Hepatocyte (in vitro differentiated cells): ENCODE data around the gene CAMKMT.

Source experiments
- CTCF ChIP-seq: fragments of 200-600 bp; sonication (generic); IDR thresholded peaks from 2 replicates; pipeline ENCODE4 v1.5.1; 2016; ENCODE audit warnings: antibody characterized with exemption, mild to moderate bottlenecking; ENCODE audit not compliant: poor library complexity
- EZH2 ChIP-seq: fragments of 200-600 bp; sonication (generic); IDR thresholded peaks from 2 replicates; pipeline ENCODE4 v1.6.1; 2016; ENCODE audit warnings: antibody characterized with exemption, mild to moderate bottlenecking, borderline replicate concordance
- EZH2phosphoT487 ChIP-seq: fragments of 200-600 bp; sonication (generic); IDR thresholded peaks from one replicate; pipeline ENCODE4 v1.6.1; 2018; ENCODE audit warnings: antibody characterized with exemption, mild to moderate bottlenecking, low read depth, moderate library complexity; ENCODE audit not compliant: unreplicated experiment, severe bottlenecking

- TF ChIP-seq CTCF, result no peak
- TF ChIP-seq EZH2phosphoT487, result no peak
- no peak for TF ChIP-seq EZH2
Observed at GRCh38 chr2:44751754-44752479, 390.2 kb downstream of the CAMKMT start.
